Brain microvascular endothelial cell (primary cell): ENCODE data around the gene TNFRSF1A.

Source experiments
- DNase-seq: peaks from one replicate; pipeline ENCODE4 v3.0.0-alpha.2; 2020
- H3K27ac ChIP-seq: fragments of 250-450 bp; sonication (Bioruptor Pico); 2 replicates; pipeline ENCODE4 v1.5.1; 2020; ENCODE audit warnings: mild to moderate bottlenecking, moderate library complexity
- H3K27me3 ChIP-seq: fragments of 250-450 bp; sonication (Bioruptor Pico); replicated peaks from 2 replicates; pipeline ENCODE4 v1.5.1; 2020; ENCODE audit warnings: mild to moderate bottlenecking
- H3K36me3 ChIP-seq: fragments of 250-450 bp; sonication (Bioruptor Pico); replicated peaks from 2 replicates; pipeline ENCODE4 v1.5.1; 2020; ENCODE audit warnings: mild to moderate bottlenecking
- H3K4me3 ChIP-seq: 2 replicates; pipeline ENCODE4 v1.5.1; 2011; ENCODE audit warnings: low read depth, mild to moderate bottlenecking, control low read depth, low read length, moderate library complexity
- in situ Hi-C: cut with HindIII; loops from 2 replicates; pipeline ENCODE4 v1.10.0; 2017; ENCODE audit warnings: low sequenced_read_pairs, low pct_ligation_motif_present
- TF ChIP-seq, protein P1 (sequence below): IDR thresholded peaks from 2 replicates; pipeline ENCODE4 v1.5.1; 2011; ENCODE audit warnings: low read depth, mild to moderate bottlenecking, moderate library complexity, low read length, control low read depth, inconsistent platforms; ENCODE audit errors: missing control alignments

The TNFRSF1A gene

DNA sequence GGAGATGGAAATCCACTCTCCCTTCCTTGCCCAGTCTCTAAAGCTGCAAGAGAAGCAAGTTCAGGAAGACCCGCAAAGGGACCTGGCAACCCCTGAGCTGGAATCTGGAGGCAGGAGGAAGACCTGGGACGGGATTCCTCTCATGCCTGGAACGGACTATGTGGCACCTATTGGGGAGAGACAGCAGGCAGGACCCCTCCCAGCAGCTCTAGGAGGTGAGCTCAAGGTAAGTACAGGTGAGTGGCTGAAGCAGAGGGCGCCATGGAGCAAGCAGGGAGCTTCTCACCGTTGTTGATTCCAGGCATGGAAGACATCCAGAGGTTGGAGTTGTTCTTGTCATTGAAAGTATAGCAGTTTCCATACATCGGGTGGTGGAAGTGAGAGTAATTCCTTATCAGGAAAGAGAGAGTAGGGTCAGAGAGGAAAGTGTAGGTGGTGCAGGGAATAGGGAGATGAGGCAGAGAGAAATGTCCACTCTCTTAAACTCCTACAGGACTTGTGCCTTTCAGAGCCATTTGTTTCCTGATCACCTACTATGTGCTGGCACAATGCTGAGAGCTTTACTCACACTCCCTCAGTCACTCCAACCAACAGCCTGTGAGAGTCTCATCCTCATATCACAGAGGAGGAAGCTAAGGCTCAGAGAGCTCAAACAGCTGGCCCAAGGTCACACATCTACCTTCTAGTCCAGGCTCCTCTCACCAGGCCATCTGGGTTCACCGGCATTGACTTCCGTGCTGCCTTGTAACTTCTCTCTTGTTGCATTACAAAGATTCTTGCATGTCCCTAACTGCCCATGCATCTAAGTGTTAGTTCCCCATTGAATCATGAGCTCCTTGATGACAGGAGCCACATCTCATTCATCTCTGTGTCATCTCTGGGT is 13.9 kb upstream of the TNFRSF1A start:
- Histone ChIP-seq H3K36me3 (no peaks in the 10 kb centered on the region), H3K27me3 (no peaks in the 10 kb centered on the region), H3K27ac (no peak overlapping the region), H3K4me3 (no peak overlapping the region)
- in situ Hi-C loops, result no loop called here
- no peak for DNase-seq
- TF ChIP-seq, protein P1, sequence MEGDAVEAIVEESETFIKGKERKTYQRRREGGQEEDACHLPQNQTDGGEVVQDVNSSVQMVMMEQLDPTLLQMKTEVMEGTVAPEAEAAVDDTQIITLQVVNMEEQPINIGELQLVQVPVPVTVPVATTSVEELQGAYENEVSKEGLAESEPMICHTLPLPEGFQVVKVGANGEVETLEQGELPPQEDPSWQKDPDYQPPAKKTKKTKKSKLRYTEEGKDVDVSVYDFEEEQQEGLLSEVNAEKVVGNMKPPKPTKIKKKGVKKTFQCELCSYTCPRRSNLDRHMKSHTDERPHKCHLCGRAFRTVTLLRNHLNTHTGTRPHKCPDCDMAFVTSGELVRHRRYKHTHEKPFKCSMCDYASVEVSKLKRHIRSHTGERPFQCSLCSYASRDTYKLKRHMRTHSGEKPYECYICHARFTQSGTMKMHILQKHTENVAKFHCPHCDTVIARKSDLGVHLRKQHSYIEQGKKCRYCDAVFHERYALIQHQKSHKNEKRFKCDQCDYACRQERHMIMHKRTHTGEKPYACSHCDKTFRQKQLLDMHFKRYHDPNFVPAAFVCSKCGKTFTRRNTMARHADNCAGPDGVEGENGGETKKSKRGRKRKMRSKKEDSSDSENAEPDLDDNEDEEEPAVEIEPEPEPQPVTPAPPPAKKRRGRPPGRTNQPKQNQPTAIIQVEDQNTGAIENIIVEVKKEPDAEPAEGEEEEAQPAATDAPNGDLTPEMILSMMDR, result peak; percentile 6

DNA sequence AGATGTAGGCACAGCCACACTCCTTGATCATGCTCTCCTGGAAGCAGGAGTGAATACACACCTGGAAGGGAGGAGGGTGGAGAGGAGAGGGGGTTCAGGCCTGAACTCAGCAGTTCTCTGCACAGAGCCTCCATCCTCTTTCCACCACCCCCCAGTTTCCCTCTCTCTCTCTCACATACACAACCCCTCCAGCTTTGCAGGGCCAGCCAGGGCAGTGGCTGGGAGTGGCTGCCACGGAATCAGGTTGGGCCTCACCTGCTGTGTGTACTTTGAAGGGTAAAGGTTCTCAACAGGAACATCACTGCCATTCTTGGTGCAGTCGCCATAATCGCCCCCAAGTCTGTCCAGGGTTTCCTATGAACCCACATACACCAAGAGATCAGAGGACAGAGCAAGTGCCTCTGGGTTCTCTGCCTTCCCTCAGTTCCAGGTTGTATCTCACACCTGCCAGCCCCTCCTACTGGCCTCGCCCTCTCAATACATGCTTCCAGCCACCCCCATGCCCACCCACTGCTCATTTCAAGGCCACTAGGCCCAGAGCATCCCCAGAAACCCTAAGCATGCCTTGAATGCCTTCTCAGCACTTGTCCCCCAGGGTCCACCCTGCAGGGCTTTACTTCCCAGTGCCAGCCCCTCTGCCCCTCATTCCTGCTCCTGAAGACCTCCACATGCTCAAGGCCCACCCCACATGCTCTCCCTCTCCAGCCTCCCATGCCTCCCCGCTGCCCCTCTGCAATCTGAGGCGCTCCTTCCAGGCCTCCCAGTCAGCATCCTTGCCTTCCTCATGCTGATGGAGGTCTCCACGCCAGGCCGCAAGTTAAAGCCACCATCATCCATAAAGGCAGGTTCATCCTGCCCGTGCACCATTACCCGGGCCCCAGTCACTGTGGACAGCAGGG is 12.9 kb upstream of the TNFRSF1A start:
- no peak overlapping the region for H3K27ac ChIP-seq
- in situ Hi-C loops, result no loop called here

GRCh38 chr12:6352193-6353173 is 10.6 kb upstream of the TNFRSF1A start:
- in situ Hi-C loops, result no loop called here
- TF ChIP-seq, protein P1, result no peak

More for the DNA sequence above, 12.9 kb upstream of the TNFRSF1A start:
- H3K27me3 ChIP-seq, result no peaks in the 10 kb centered on the region
- no peaks in the 10 kb centered on the region for H3K36me3 ChIP-seq
- H3K4me3 ChIP-seq, result no peak overlapping the region
- TF ChIP-seq, protein P1, result no peak
- DNase-seq, result no peak

DNA sequence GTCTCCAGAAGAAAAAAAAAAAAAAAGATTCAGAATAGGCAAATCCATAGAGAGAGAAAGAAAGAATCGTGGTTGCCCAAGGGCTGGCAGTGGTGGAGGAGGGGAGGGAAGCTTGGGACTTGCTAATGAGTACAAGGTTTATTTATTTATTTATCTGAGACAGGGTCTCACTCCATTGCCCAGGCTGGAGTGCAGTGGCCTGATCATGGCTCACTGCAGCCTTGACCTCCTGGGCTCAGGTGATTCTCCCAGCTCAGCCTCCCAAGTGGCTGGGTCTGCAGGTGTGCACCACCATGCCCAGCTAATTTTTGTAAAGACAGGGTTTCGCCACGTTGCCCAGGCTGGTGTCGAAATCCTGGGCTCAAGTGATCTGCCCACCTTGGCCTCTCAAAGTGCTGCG is 9.7 kb upstream of the TNFRSF1A start:
- in situ Hi-C loops, result no loop called here
- no peaks in the 10 kb centered on the region for H3K27me3 ChIP-seq

More at GRCh38 chr12:6352193-6353173, 10.6 kb upstream of the TNFRSF1A start:
- no peaks in the 10 kb centered on the region for H3K27me3 ChIP-seq
- H3K4me3 ChIP-seq, result no peak overlapping the region
- DNase-seq, result no peak
- H3K36me3 ChIP-seq, result no peaks in the 10 kb centered on the region
- H3K27ac ChIP-seq, result no peak overlapping the region

More for the DNA sequence above, 9.7 kb upstream of the TNFRSF1A start:
- H3K36me3 ChIP-seq, result no peaks in the 10 kb centered on the region
- H3K4me3 ChIP-seq, result no peak overlapping the region
- no peak for DNase-seq
- H3K27ac ChIP-seq, result no peak overlapping the region
- TF ChIP-seq, protein P1, result no peak
